GM19025 (cell line): ENCODE data around the gene DENND4A.
"Not testable (repeated sequence)": the region's sequence is repeated elsewhere in the genome, so short reads cannot be mapped to it uniquely, and the experiment has no call there.

ENCODE experiments used
- ATAC-seq: cut with Tn5 transposase; IDR thresholded peaks from one replicate; pipeline ENCODE4 v1.9.1; 2021; ENCODE audit warnings: mild to moderate bottlenecking, low read depth, moderate library complexity; ENCODE audit not compliant: unreplicated experiment

Gene DENND4A

GRCh38 chr15:65641768-65642475 lies 150.2 kb downstream of the DENND4A start:
- ATAC-seq: no peak

GRCh38 chr15:65639509-65639908 lies 152.6 kb downstream of the DENND4A start:
- ATAC-seq: no peak

- no peak for ATAC-seq
These were observed 153.4 kb downstream of the DENND4A start for GRCh38 chr15:65638681-65639089.

- no peak for ATAC-seq
These were observed 154.0 kb downstream of the DENND4A start for GRCh38 chr15:65638109-65638508.

- ATAC-seq: no peak
These were observed 157.7 kb downstream of the DENND4A start for GRCh38 chr15:65634356-65634755.

- no peak for ATAC-seq
These were observed 158.3 kb downstream of the DENND4A start for GRCh38 chr15:65633752-65634151.

- ATAC-seq: no peak
These were observed 159.2 kb downstream of the DENND4A start for GRCh38 chr15:65632780-65633375.

- peak; percentile 44 for ATAC-seq
These were observed 160.6 kb downstream of the DENND4A start for GRCh38 chr15:65631503-65631902.

GRCh38 chr15:65630760-65631159 lies 161.3 kb downstream of the DENND4A start:
- peak; percentile 52 for ATAC-seq

- ATAC-seq: no peak
These were observed 162.5 kb downstream of the DENND4A start for GRCh38 chr15:65629548-65629947.

- no peak for ATAC-seq
These were observed 165.2 kb downstream of the DENND4A start for GRCh38 chr15:65626856-65627255.

GRCh38 chr15:65623103-65623502 lies 169.0 kb downstream of the DENND4A start:
- no peak for ATAC-seq

- no peak for ATAC-seq
These were observed 170.5 kb downstream of the DENND4A start, which contains the start of gene SLC24A1 for GRCh38 chr15:65621638-65622037. SLC24A1 (plus strand) TSS chr15:65621938; CDS start chr15:65624081, 2,143 bp downstream.

- ATAC-seq: no peak
These were observed 171.3 kb downstream of the DENND4A start for GRCh38 chr15:65620833-65621232.

- no peak for ATAC-seq
These were observed 172.3 kb downstream of the DENND4A start for GRCh38 chr15:65619626-65620290.

GRCh38 chr15:65618560-65619109 lies 173.5 kb downstream of the DENND4A start:
- ATAC-seq: no peak

- not testable (repeated sequence) for ATAC-seq
These were observed 176.2 kb downstream of the DENND4A start for GRCh38 chr15:65615887-65616286.

- no peak for ATAC-seq
These were observed 178.9 kb downstream of the DENND4A start for GRCh38 chr15:65612949-65613744.

- ATAC-seq: no peak
These were observed 179.5 kb downstream of the DENND4A start for GRCh38 chr15:65612616-65612946.

GRCh38 chr15:65611888-65612615 lies 180.0 kb downstream of the DENND4A start:
- no peak for ATAC-seq
